Stimulated activated effector memory CD8-positive, alpha-beta T cell treated with anti-CD3 and anti-CD28 coated beads, Interleukin-12 subunit alpha, Interleukin-12 subunit beta, amount 100 ng/mL, for 72 hours (primary cell): ENCODE results near the gene BOC.

Source experiments
- ATAC-seq: fragments of 150-1000 bp; cut with Tn5 transposase; 2 replicates; pipeline ENCODE4 v1.10.0; 2021
- DNase-seq, 2 donors: peaks; one replicate each; pipeline ENCODE4 v3.0.0; 2021 to 2022; ENCODE audit warnings: low spot score in 2 of 2
- H3K27ac Mint-ChIP-seq: one replicate; pipeline ENCODE4 v1.8.0; 2022; ENCODE audit warnings: mild to moderate bottlenecking, mixed read lengths
- H3K36me3 Mint-ChIP-seq: one replicate; pipeline ENCODE4 v1.8.0; 2022; ENCODE audit warnings: mild to moderate bottlenecking, mixed read lengths
- H3K4me1 Mint-ChIP-seq: one replicate; pipeline ENCODE4 v1.8.0; 2022; ENCODE audit warnings: mixed read lengths
- H3K4me3 Mint-ChIP-seq: one replicate; pipeline ENCODE4 v1.8.0; 2022; ENCODE audit warnings: mild to moderate bottlenecking, mixed read lengths
- H3K9me3 Mint-ChIP-seq: one replicate; pipeline ENCODE4 v1.8.0; 2022; ENCODE audit warnings: mixed read lengths

The BOC gene

GRCh38 chr3:113262304-113262665, 50.9 kb downstream of the BOC start:
- Mint-ChIP-seq H3K9me3 (no peaks in the 10 kb centered on the region), H3K27ac (no peak overlapping the region), H3K4me1 (no peaks in the 10 kb centered on the region), H3K4me3 (no peak overlapping the region), H3K36me3 (no peaks in the 10 kb centered on the region)
- DNase-seq (no peak), ATAC-seq (no peak)

GRCh38 chr3:113263020-113263419, 51.7 kb downstream of the BOC start:
- H3K27ac Mint-ChIP-seq, result no peak overlapping the region
- no peaks in the 10 kb centered on the region for H3K9me3 Mint-ChIP-seq
- H3K36me3 Mint-ChIP-seq, result no peaks in the 10 kb centered on the region
- ATAC-seq (no peak), DNase-seq (no peak)
- H3K4me3 Mint-ChIP-seq, result no peak overlapping the region
- no peaks in the 10 kb centered on the region for H3K4me1 Mint-ChIP-seq

- H3K4me1 Mint-ChIP-seq, result no peaks in the 10 kb centered on the region
- no peak overlapping the region for H3K4me3 Mint-ChIP-seq
- no peaks in the 10 kb centered on the region for H3K9me3 Mint-ChIP-seq
- no peak for ATAC-seq
- no peak overlapping the region for H3K27ac Mint-ChIP-seq
- no peak for DNase-seq
- no peaks in the 10 kb centered on the region for H3K36me3 Mint-ChIP-seq
Observed at GRCh38 chr3:113263778-113264177, 52.4 kb downstream of the BOC start.

- DNase-seq, result no peak
- Mint-ChIP-seq H3K4me3 (no peak overlapping the region), H3K9me3 (no peaks in the 10 kb centered on the region), H3K36me3 (no peaks in the 10 kb centered on the region), H3K4me1 (no peaks in the 10 kb centered on the region), H3K27ac (no peak overlapping the region)
- ATAC-seq, result no peak
Observed at GRCh38 chr3:113264283-113265131, 53.1 kb downstream of the BOC start.

- DNase-seq (no peak), ATAC-seq (no peak)
- Mint-ChIP-seq H3K36me3 (no peaks in the 10 kb centered on the region), H3K4me3 (no peak overlapping the region), H3K4me1 (no peaks in the 10 kb centered on the region), H3K27ac (no peak overlapping the region), H3K9me3 (no peaks in the 10 kb centered on the region)
Observed at GRCh38 chr3:113265231-113265630, 53.9 kb downstream of the BOC start.

GRCh38 chr3:113266738-113267137, 55.4 kb downstream of the BOC start:
- no peaks in the 10 kb centered on the region for H3K9me3 Mint-ChIP-seq
- H3K27ac Mint-ChIP-seq, result no peak overlapping the region
- ATAC-seq (peak; percentile 39), DNase-seq (no peak)
- no peaks in the 10 kb centered on the region for H3K4me1 Mint-ChIP-seq
- no peak overlapping the region for H3K4me3 Mint-ChIP-seq
- no peaks in the 10 kb centered on the region for H3K36me3 Mint-ChIP-seq

GRCh38 chr3:113268311-113268710, 57.0 kb downstream of the BOC start:
- Mint-ChIP-seq H3K4me1 (no peaks in the 10 kb centered on the region), H3K27ac (no peak overlapping the region), H3K9me3 (no peaks in the 10 kb centered on the region), H3K4me3 (no peak overlapping the region), H3K36me3 (no peaks in the 10 kb centered on the region)
- no peak for ATAC-seq
- no peak for DNase-seq

GRCh38 chr3:113268942-113269341, 57.6 kb downstream of the BOC start:
- no peak overlapping the region for H3K4me3 Mint-ChIP-seq
- H3K9me3 Mint-ChIP-seq, result no peaks in the 10 kb centered on the region
- no peak for ATAC-seq
- H3K36me3 Mint-ChIP-seq, result no peaks in the 10 kb centered on the region
- no peak overlapping the region for H3K27ac Mint-ChIP-seq
- no peak for DNase-seq
- H3K4me1 Mint-ChIP-seq, result no peaks in the 10 kb centered on the region

- no peaks in the 10 kb centered on the region for H3K9me3 Mint-ChIP-seq
- H3K27ac Mint-ChIP-seq, result no peak overlapping the region
- no peak for ATAC-seq
- H3K4me3 Mint-ChIP-seq, result no peak overlapping the region
- no peaks in the 10 kb centered on the region for H3K4me1 Mint-ChIP-seq
- no peaks in the 10 kb centered on the region for H3K36me3 Mint-ChIP-seq
- no peak for DNase-seq
Observed at GRCh38 chr3:113269661-113270060, 58.3 kb downstream of the BOC start.

- Mint-ChIP-seq H3K27ac (no peak overlapping the region), H3K4me1 (no peaks in the 10 kb centered on the region), H3K9me3 (no peaks in the 10 kb centered on the region), H3K4me3 (no peak overlapping the region), H3K36me3 (no peaks in the 10 kb centered on the region)
- no peak for ATAC-seq
- no peak for DNase-seq
Observed at GRCh38 chr3:113270068-113270467, 58.7 kb downstream of the BOC start.

- ATAC-seq (no peak), DNase-seq (no peak)
- no peaks in the 10 kb centered on the region for H3K9me3 Mint-ChIP-seq
- no peak overlapping the region for H3K4me3 Mint-ChIP-seq
- no peak overlapping the region for H3K27ac Mint-ChIP-seq
- H3K4me1 Mint-ChIP-seq, result no peaks in the 10 kb centered on the region
- no peaks in the 10 kb centered on the region for H3K36me3 Mint-ChIP-seq
Observed at GRCh38 chr3:113270786-113271185, 59.4 kb downstream of the BOC start.

- Mint-ChIP-seq H3K4me3 (no peak overlapping the region), H3K4me1 (no peaks in the 10 kb centered on the region), H3K27ac (no peak overlapping the region), H3K9me3 (no peaks in the 10 kb centered on the region), H3K36me3 (no peaks in the 10 kb centered on the region)
- DNase-seq, result no peak
- ATAC-seq, result no peak
Observed at GRCh38 chr3:113271189-113271588, 59.8 kb downstream of the BOC start.

GRCh38 chr3:113271594-113272384, 60.4 kb downstream of the BOC start:
- H3K36me3 Mint-ChIP-seq, result no peaks in the 10 kb centered on the region
- H3K9me3 Mint-ChIP-seq, result no peaks in the 10 kb centered on the region
- H3K27ac Mint-ChIP-seq, result no peak overlapping the region
- DNase-seq (no peak), ATAC-seq (no peak)
- no peaks in the 10 kb centered on the region for H3K4me1 Mint-ChIP-seq
- H3K4me3 Mint-ChIP-seq, result no peak overlapping the region

GRCh38 chr3:113272385-113272779, 61.0 kb downstream of the BOC start:
- ATAC-seq, result no peak
- DNase-seq, result no peak
- Mint-ChIP-seq H3K4me3 (no peak overlapping the region), H3K27ac (no peak overlapping the region), H3K9me3 (no peaks in the 10 kb centered on the region), H3K4me1 (no peaks in the 10 kb centered on the region), H3K36me3 (no peaks in the 10 kb centered on the region)

GRCh38 chr3:113273011-113273410, 61.7 kb downstream of the BOC start:
- H3K4me3 Mint-ChIP-seq, result no peak overlapping the region
- H3K27ac Mint-ChIP-seq, result no peak overlapping the region
- ATAC-seq (no peak), DNase-seq (no peak)
- no peaks in the 10 kb centered on the region for H3K4me1 Mint-ChIP-seq
- no peaks in the 10 kb centered on the region for H3K9me3 Mint-ChIP-seq
- H3K36me3 Mint-ChIP-seq, result no peaks in the 10 kb centered on the region
